ENCODE measurements around the gene HNRNPUL2.
"Not testable (repeated sequence)": the region's sequence is repeated elsewhere in the genome, so short reads cannot be mapped to it uniquely, and the experiment has no call there.

The HNRNPUL2 gene

GRCh38 chr11:62727165-62727871 is at the start of gene HNRNPUL2:
HNRNPUL2 (minus strand) TSS chr11:62727457; CDS start chr11:62727156, 301 bp downstream.
- DNase-seq (ENCODE audit: low read depth in 2 of 2), result peak; percentile 91 to 97

GRCh38 chr11:62775646-62776045 is 48.4 kb upstream of the HNRNPUL2 start:
- DNase-seq (ENCODE audit: low read depth in 2 of 2), result no peak

- DNase-seq (ENCODE audit: low read depth in 2 of 2), result no peak
Measured at GRCh38 chr11:62774407-62774806, 47.1 kb upstream of the HNRNPUL2 start.

- DNase-seq (ENCODE audit: low read depth in 2 of 2), result peak; percentile 74 to 87
Measured at GRCh38 chr11:62771144-62772021, 44.1 kb upstream of the HNRNPUL2 start, which contains the start of gene TAF6L. TAF6L (plus strand) TSS chr11:62771396; CDS start chr11:62775784, 4,388 bp downstream.

- DNase-seq (ENCODE audit: low read depth in 2 of 2), result no peak
Measured at GRCh38 chr11:62770778-62771143, 43.5 kb upstream of the HNRNPUL2 start.

- not testable (repeated sequence) for DNase-seq (ENCODE audit: low read depth in 2 of 2)
Measured at GRCh38 chr11:62760867-62761227, 33.6 kb upstream of the HNRNPUL2 start.

GRCh38 chr11:62757846-62758788 is 30.9 kb upstream of the HNRNPUL2 start:
- no peak for DNase-seq (ENCODE audit: low read depth in 2 of 2)

GRCh38 chr11:62755086-62755615 is 27.9 kb upstream of the HNRNPUL2 start:
- DNase-seq (ENCODE audit: low read depth in 2 of 2), result no peak

- peak; percentile 94 to 95 for DNase-seq (ENCODE audit: low read depth in 2 of 2)
Measured at GRCh38 chr11:62753736-62754603, 26.7 kb upstream of the HNRNPUL2 start, which contains the start of gene ZBTB3. ZBTB3 (minus strand) TSS chr11:62754160; CDS start chr11:62753664, 496 bp downstream.

- no peak for DNase-seq (ENCODE audit: low read depth in 2 of 2)
Measured at GRCh38 chr11:62752994-62753735, 25.9 kb upstream of the HNRNPUL2 start.

- no peak for DNase-seq (ENCODE audit: low read depth in 2 of 2)
Measured at GRCh38 chr11:62752177-62752785, 25.0 kb upstream of the HNRNPUL2 start.

GRCh38 chr11:62749931-62750330 is 22.7 kb upstream of the HNRNPUL2 start:
- DNase-seq (ENCODE audit: low read depth in 2 of 2), result not testable (repeated sequence)

- DNase-seq (ENCODE audit: low read depth in 2 of 2), result no peak
Measured at GRCh38 chr11:62747475-62748160, 20.4 kb upstream of the HNRNPUL2 start.

GRCh38 chr11:62737196-62737595 is 9.9 kb upstream of the HNRNPUL2 start:
- DNase-seq (ENCODE audit: low read depth in 2 of 2), result no peak

GRCh38 chr11:62732830-62733229 is 5.6 kb upstream of the HNRNPUL2 start:
- no peak for DNase-seq (ENCODE audit: low read depth in 2 of 2)

- not testable (repeated sequence) for DNase-seq (ENCODE audit: low read depth in 2 of 2)
Measured at GRCh38 chr11:62730076-62730475, 2.8 kb upstream of the HNRNPUL2 start.

- DNase-seq (ENCODE audit: low read depth in 2 of 2), result peak; percentile 45 to 60
Measured at GRCh38 chr11:62728171-62728988, 1.1 kb upstream of the HNRNPUL2 start, which contains the start of gene TTC9C. TTC9C (plus strand) TSS chr11:62728486; CDS start chr11:62728849, 363 bp downstream.

GRCh38 chr11:62727872-62728170 is 564 bp upstream of the HNRNPUL2 start:
- peak; percentile 40 to 61 for DNase-seq (ENCODE audit: low read depth in 2 of 2)

Measured in stimulated activated CD4-positive, alpha-beta T cell treated with anti-CD3 and anti-CD28 coated beads, Interleukin-1b, Interleukin-23, amount 100 ng/mL, for 1 hour (primary cell).